CD14-positive monocyte (primary cell): Measurements from ENCODE around the gene BCAR1. TPM values are rescaled to one million over a fixed set of nuclear protein-coding genes. Genes with fewer than 3 reads are reported as not detected.
A peak's percentile ranks its signal among the peaks of the same experiment; 100 is the strongest.

Experiments
- DNase-seq, 3 donors: peaks; one replicate each; pipeline ENCODE4 v3.0.0-alpha.2; 2011 to 2022
- H2AFZ ChIP-seq: 2 replicates; pipeline ENCODE4 v1.6.0; 2012; ENCODE audit warnings: mild to moderate bottlenecking, low read depth, low read length, inconsistent platforms; ENCODE audit not compliant: insufficient read depth, poor library complexity, severe bottlenecking
- H3K27ac ChIP-seq, 2 donors: 1 replicate in 1 of 2; 2 replicates in 1 of 2; pipeline ENCODE4 v1.5.1; 2012 to 2013; ENCODE audit warnings: low read length in 2 of 2, control low read depth in 1 of 2, inconsistent platforms in 1 of 2, low read depth in 1 of 2, mild to moderate bottlenecking in 1 of 2
- H3K27me3 ChIP-seq, 2 donors: one replicate each; pipeline versions ENCODE4 v1.6.0 to v1.6.1; 2011 to 2013; ENCODE audit warnings: low read length in 2 of 2; ENCODE audit not compliant: control insufficient read depth in 2 of 2, insufficient read depth in 2 of 2
- H3K36me3 ChIP-seq, 2 donors: replicated peaks in 1 of 2; 1 replicate in 1 of 2; 2 replicates in 1 of 2; pipeline versions ENCODE4 v1.5.1 to v1.6.1; 2012 to 2013; ENCODE audit warnings: low read length in 2 of 2, control low read depth in 1 of 2, inconsistent platforms in 1 of 2, mild to moderate bottlenecking in 1 of 2; ENCODE audit not compliant: insufficient read depth in 2 of 2, control insufficient read depth in 1 of 2
- H3K4me1 ChIP-seq, 2 donors: 1 replicate in 1 of 2; 2 replicates in 1 of 2; pipeline versions ENCODE4 v1.5.1 to v1.6.1; 2012 to 2013; ENCODE audit warnings: low read length in 2 of 2, control low read depth in 1 of 2, inconsistent platforms in 1 of 2, mild to moderate bottlenecking in 1 of 2, moderate library complexity in 1 of 2; ENCODE audit not compliant: insufficient read depth in 2 of 2, control insufficient read depth in 1 of 2
- H3K4me2 ChIP-seq: replicated peaks from 2 replicates; pipeline ENCODE3; 2012; ENCODE audit warnings: low read length, moderate library complexity, mild to moderate bottlenecking; ENCODE audit not compliant: poor library complexity, severe bottlenecking; ENCODE audit errors: extremely low read depth
- H3K4me3 ChIP-seq, 3 experiments: fragments of 200-600 bp in 1 of 3; sonication (generic) in 1 of 3; replicated peaks in 1 of 3; 1 replicate in 2 of 3; 2 replicates in 1 of 3; pipeline ENCODE4 v1.5.1; 2011 to 2013; ENCODE audit warnings: low read length in 3 of 3, mild to moderate bottlenecking in 3 of 3, control low read depth in 2 of 3, low read depth in 2 of 3, inconsistent platforms in 1 of 3, moderate library complexity in 1 of 3
- H3K79me2 ChIP-seq: 2 replicates; pipeline ENCODE4 v1.6.0; 2012; ENCODE audit warnings: mild to moderate bottlenecking, control low read depth, inconsistent platforms, low read length, moderate library complexity; ENCODE audit not compliant: insufficient read depth
- H3K9ac ChIP-seq: 2 replicates; pipeline ENCODE4 v1.6.0; 2017; ENCODE audit warnings: low read length, mild to moderate bottlenecking; ENCODE audit not compliant: insufficient read depth, poor library complexity, severe bottlenecking
- H3K9me3 ChIP-seq, 2 donors: replicated peaks in 1 of 2; 1 replicate in 1 of 2; 2 replicates in 1 of 2; pipeline versions ENCODE4 v1.5.1 to v1.6.1; 2012 to 2013; ENCODE audit warnings: low read length in 2 of 2, control low read depth in 1 of 2; ENCODE audit not compliant: control insufficient read depth in 1 of 2, insufficient read depth in 1 of 2
- H4K20me1 ChIP-seq: 2 replicates; pipeline ENCODE4 v1.6.0; 2012; ENCODE audit warnings: mild to moderate bottlenecking, low read length, control low read depth, moderate library complexity; ENCODE audit not compliant: insufficient read depth
- H3K27ac Mint-ChIP-seq, 7 donors: one replicate each; pipeline ENCODE4 v1.8.0; 2020; ENCODE audit warnings: mild to moderate bottlenecking in 7 of 7, mixed read lengths in 7 of 7, moderate library complexity in 6 of 7, inconsistent platforms in 2 of 7
- H3K27me3 Mint-ChIP-seq, 3 donors: one replicate each; pipeline ENCODE4 v1.8.0; 2021 to 2022; ENCODE audit warnings: low read depth in 3 of 3, mild to moderate bottlenecking in 3 of 3, mixed read lengths in 3 of 3, moderate library complexity in 3 of 3, inconsistent platforms in 1 of 3
- H3K36me3 Mint-ChIP-seq, 2 donors: one replicate each; pipeline ENCODE4 v1.8.0; 2020; ENCODE audit warnings: mixed read lengths in 2 of 2, inconsistent platforms in 1 of 2, mild to moderate bottlenecking in 1 of 2
- H3K4me1 Mint-ChIP-seq: one replicate; pipeline ENCODE4 v1.8.0; 2020; ENCODE audit warnings: mild to moderate bottlenecking, mixed read lengths
- H3K4me3 Mint-ChIP-seq, 2 donors: one replicate each; pipeline ENCODE4 v1.8.0; 2020; ENCODE audit warnings: mild to moderate bottlenecking in 2 of 2, mixed read lengths in 2 of 2, moderate library complexity in 1 of 2
- H3K9me3 Mint-ChIP-seq, 7 donors: one replicate each; pipeline ENCODE4 v1.8.0; 2020 to 2022; ENCODE audit warnings: mixed read lengths in 7 of 7, mild to moderate bottlenecking in 6 of 7, moderate library complexity in 6 of 7, inconsistent platforms in 2 of 7
- WGBS: methylation state at CpG from one replicate; pipeline ENCODE4 v1.1.5; 2013; ENCODE audit warnings: missing lambda C conversion rate; ENCODE audit not compliant: insufficient coverage; 5-methylcytosine and 5-hydroxymethylcytosine counted together
- intact Hi-C, 2 donors: fragments of 100-400 bp; cut with micrococcal nuclease; formaldehyde crosslinking; loops; one replicate each; pipeline versions ENCODE4 v1.15.0 to v1.15.1; 2023
- polyA plus RNA-seq, 3 donors: library from polyadenylated mRNA; depleted of rRNA in 1 of 3; unstranded in 2 of 3; stranded (reverse) in 1 of 3; fragments of 300-500 nt in 2 of 3; fragments of >200 nt in 1 of 3; fragmentation: Illumina TruSeq in 2 of 3; gene quantifications; 1 replicate in 2 of 3; 2 replicates in 1 of 3; pipeline ENCODE4 v1.2.3, GENCODE V29; 2012 to 2021
- TF ChIP-seq, protein P1 (sequence below): fragments of 200-600 bp; IDR thresholded peaks from one replicate; pipeline ENCODE4 v1.8.0; 2022; ENCODE audit warnings: antibody characterized with exemption, mild to moderate bottlenecking

The BCAR1 gene
- polyA plus RNA-seq, 3 donors, result not detected

DNA sequence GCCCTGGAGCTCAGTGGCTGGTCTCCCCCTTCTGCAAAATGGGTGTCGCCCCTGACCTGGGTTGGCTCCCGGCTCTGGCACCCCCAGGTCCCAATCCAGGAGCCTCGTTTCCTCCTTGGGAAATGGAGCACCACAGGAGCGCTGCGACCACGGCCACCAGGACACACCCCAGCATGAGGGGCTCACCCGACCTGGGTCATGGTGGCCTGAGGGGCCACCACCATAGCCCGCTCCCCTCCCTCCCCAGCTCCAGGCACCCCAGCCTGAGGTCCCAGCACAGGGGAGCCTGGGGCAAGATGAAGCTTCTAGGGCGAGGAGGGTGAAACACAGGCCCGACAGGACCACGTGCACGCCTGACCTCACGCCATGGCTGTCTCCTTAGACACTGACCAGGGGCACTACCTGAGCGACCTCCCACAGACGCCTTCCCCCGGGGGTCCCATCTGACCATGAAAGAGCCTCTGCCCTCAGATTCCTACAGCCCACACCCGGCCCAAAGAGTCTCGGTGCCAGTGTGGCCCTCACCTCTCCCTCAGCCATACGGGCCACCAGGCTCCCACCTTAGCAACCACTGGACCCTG, 11.8 kb downstream of the BCAR1 start:
- Mint-ChIP-seq H3K4me1 (peaks cover 6% of the 10 kb centered on the region), H3K27ac (no peak overlapping the region), H3K36me3 (no peaks in the 10 kb centered on the region), H3K4me3 (peak overlapping the region in 1 of 2 donors; percentile 67), H3K9me3 (peaks cover 0 to 14% (median 1%) of the 10 kb centered on the region in 7 donors), H3K27me3 (peaks cover 55 to 98% (median 70%) of the 10 kb centered on the region in 3 donors)
- TF ChIP-seq, protein P1, sequence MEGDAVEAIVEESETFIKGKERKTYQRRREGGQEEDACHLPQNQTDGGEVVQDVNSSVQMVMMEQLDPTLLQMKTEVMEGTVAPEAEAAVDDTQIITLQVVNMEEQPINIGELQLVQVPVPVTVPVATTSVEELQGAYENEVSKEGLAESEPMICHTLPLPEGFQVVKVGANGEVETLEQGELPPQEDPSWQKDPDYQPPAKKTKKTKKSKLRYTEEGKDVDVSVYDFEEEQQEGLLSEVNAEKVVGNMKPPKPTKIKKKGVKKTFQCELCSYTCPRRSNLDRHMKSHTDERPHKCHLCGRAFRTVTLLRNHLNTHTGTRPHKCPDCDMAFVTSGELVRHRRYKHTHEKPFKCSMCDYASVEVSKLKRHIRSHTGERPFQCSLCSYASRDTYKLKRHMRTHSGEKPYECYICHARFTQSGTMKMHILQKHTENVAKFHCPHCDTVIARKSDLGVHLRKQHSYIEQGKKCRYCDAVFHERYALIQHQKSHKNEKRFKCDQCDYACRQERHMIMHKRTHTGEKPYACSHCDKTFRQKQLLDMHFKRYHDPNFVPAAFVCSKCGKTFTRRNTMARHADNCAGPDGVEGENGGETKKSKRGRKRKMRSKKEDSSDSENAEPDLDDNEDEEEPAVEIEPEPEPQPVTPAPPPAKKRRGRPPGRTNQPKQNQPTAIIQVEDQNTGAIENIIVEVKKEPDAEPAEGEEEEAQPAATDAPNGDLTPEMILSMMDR, result no peak
- no peak overlapping the region for H2AFZ ChIP-seq
- H3K4me1 ChIP-seq, result peaks cover 6 to 8% of the 10 kb centered on the region in 2 donors
- no peaks in the 10 kb centered on the region for H4K20me1 ChIP-seq
- H3K79me2 ChIP-seq, result no peaks in the 10 kb centered on the region
- H3K36me3 ChIP-seq, result no peaks in the 10 kb centered on the region
- peaks cover 0 to 79% of the 10 kb centered on the region in 2 donors for H3K27me3 ChIP-seq
- DNase-seq, result no peak
- no peak overlapping the region for H3K4me2 ChIP-seq
- no peak overlapping the region for H3K9ac ChIP-seq
- intact Hi-C loops, result loop anchor here in 1 of 2 donors (10.0 kb wide), 1 partner anchor 525 kb away; no protein-coding TSS in a partner anchor
- H3K27ac ChIP-seq, result no peak overlapping the region
- H3K4me3 ChIP-seq, result no peak overlapping the region
- 91% methylated on average over 19 of the region's 19 CpGs for WGBS
- no peaks in the 10 kb centered on the region for H3K9me3 ChIP-seq

DNA sequence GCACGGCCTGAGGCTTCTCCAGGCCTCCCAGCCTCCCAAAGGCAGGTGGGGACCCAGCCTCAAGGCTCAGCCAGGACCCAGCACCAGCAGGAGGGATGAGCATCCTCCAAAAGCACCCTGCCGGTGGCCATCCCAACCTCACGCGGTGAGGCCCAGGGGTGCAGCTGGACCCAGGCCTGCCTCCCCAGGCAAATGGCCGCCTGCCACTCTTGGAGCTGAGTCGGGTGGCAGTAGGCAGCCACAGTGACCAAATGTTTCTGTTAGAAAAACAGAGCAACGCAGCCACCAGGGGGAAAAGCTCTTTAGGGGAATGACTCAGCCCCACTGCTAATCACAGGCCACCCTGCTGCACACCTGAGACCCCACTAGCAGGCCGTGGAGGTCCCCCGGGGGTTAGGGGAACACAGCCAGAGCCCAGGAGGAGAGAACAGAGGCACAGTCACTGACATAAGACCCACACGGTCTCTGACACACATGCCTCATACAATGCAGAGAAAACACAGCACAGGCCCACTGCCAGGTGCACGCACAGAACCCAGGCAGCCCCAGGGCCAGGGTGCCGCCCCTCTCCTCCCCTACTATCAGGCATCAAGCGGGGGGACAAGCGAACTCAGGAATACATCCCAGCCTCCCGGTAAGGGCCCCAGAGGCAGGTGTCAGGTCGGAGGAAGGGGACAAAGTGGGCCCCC, 12.4 kb downstream of the BCAR1 start:
- no peaks in the 10 kb centered on the region for H3K36me3 ChIP-seq
- Mint-ChIP-seq H3K27me3 (peaks cover 53 to 99% (median 75%) of the 10 kb centered on the region in 3 donors), H3K4me3 (peak overlapping the region in 1 of 2 donors; percentile 46), H3K36me3 (no peaks in the 10 kb centered on the region), H3K27ac (peak overlapping the region in 1 of 7 donors; percentile 37), H3K4me1 (peaks cover under 1% of the 10 kb centered on the region), H3K9me3 (peaks cover 0 to 14% (median 1%) of the 10 kb centered on the region in 7 donors)
- WGBS, result 88% methylated on average over 11 of the region's 16 CpGs
- H3K9me3 ChIP-seq, result no peaks in the 10 kb centered on the region
- no peak overlapping the region for H3K9ac ChIP-seq
- intact Hi-C loops, result loop anchor here in 1 of 2 donors (10.0 kb wide), 1 partner anchor 526 kb away; no protein-coding TSS in a partner anchor
- H3K4me2 ChIP-seq, result no peak overlapping the region
- no peak overlapping the region for H2AFZ ChIP-seq
- no peaks in the 10 kb centered on the region for H3K79me2 ChIP-seq
- H3K4me1 ChIP-seq, result peaks cover 0 to 2% of the 10 kb centered on the region in 2 donors
- no peak overlapping the region for H3K4me3 ChIP-seq
- no peak overlapping the region for H3K27ac ChIP-seq
- no peaks in the 10 kb centered on the region for H4K20me1 ChIP-seq
- TF ChIP-seq, protein P1, result no peak
- peaks cover 0 to 84% of the 10 kb centered on the region in 2 donors for H3K27me3 ChIP-seq
- DNase-seq, result no peak
